HG03025 (cell line): ENCODE data around the gene ODAD4.

Source experiments
- ATAC-seq: cut with Tn5 transposase; IDR thresholded peaks from one replicate; pipeline ENCODE4 v1.9.1; 2021; ENCODE audit warnings: mild to moderate bottlenecking, moderate library complexity; ENCODE audit not compliant: unreplicated experiment, low FRiP score

ODAD4 gene

GRCh38 chr17:41930009-41930832 is at the start of gene ODAD4:
ODAD4 (plus strand) TSS chr17:41930617; CDS start chr17:41930724, 107 bp downstream.
- peak; percentile 90 for ATAC-seq

GRCh38 chr17:41882756-41883155 is 47.7 kb upstream of the ODAD4 start:
- no peak for ATAC-seq

GRCh38 chr17:41885733-41886132 is 44.7 kb upstream of the ODAD4 start:
- no peak for ATAC-seq

DNA sequence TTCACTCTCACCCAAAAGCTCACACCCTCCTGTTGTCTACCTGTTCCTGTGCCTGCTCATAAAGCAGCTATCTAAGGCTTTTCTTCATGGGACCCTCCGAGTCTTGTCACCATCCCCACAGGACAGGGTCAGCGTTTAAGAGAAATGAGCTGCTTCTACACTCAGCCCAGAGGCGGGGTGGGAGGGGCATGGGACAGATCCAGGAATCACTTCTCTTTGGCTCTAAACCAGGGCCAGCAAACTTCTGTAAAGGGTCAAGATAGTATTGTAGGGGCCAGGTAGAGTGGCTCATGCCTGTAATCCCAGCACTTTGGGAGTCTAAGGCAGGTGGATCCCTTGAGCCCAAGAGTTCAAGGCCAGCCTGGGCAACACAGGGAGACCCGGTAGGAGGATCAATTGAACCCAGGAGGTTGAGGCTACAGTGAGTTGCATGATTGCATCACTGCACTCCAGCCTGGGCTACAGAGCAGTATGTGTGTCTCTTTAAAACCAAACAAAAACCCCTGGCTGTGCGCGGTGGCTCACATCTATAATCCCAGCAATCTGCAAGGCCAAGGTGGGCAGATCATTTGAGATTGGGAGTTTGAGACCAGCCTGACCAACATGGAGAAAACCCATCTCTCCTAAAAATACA is 42.0 kb upstream of the ODAD4 start:
- ATAC-seq: no peak

- no peak for ATAC-seq
Observed at GRCh38 chr17:41891135-41892020, 39.0 kb upstream of the ODAD4 start.

DNA sequence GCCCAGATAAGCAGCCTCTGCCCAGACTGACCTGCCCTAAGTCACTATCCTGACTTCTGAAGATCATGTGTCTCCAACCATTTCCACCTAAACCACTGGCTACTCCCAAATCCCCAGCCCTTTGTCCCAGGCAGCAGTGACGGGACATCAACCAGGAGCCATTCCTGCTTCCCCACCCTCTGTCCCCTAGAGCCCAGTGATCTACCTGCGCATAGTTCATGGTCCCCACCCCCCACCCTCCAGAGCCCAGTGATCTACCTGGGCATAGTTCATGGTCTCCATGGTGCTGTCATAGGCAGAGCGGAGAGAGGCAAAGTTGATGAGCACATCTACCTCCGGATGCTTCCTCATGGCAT is 38.4 kb upstream of the ODAD4 start:
- ATAC-seq: no peak

- ATAC-seq: no peak
Observed at GRCh38 chr17:41893384-41893783, 37.0 kb upstream of the ODAD4 start.

GRCh38 chr17:41894791-41895331 is 35.6 kb upstream of the ODAD4 start:
- ATAC-seq: no peak

- no peak for ATAC-seq
Observed at GRCh38 chr17:41895617-41896016, 34.8 kb upstream of the ODAD4 start.

DNA sequence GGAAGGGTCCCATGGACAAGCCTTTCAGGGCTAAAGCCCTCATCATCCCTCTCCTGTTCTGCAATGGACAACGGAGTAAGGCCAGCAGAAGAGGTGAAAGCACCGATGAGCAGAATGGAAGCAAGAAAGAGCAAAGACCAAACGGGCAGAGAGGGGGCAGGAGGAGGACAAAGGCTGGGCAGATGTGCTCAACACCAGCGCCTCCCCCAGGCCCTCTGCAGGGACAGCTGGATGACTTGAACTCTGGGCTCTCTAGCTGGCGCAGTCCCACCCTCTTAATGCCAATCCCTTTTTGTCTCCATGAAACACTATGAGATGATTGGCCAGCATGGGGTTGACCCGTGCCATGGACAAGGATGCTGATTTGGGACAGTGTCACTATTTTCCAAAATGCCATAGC is 33.7 kb upstream of the ODAD4 start:
- no peak for ATAC-seq

DNA sequence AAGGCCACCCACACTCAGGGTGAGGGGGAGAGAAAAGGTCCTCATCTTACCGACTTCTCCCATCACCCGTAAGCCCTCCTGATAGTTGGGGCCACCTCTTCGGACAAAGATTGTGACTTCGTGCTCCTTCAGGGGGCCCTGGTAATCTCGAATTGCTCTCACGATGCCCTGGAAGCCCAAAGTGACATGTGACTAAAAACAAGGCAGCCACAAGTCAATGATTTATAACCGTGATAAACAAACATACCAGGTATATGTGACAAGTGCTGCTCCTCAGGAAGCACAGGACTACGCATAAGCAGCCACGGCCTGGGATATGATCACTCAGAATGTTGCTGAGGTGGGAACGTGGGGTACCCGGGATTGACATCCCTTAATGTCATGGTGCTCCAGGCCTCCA is 28.8 kb upstream of the ODAD4 start:
- ATAC-seq: no peak

DNA sequence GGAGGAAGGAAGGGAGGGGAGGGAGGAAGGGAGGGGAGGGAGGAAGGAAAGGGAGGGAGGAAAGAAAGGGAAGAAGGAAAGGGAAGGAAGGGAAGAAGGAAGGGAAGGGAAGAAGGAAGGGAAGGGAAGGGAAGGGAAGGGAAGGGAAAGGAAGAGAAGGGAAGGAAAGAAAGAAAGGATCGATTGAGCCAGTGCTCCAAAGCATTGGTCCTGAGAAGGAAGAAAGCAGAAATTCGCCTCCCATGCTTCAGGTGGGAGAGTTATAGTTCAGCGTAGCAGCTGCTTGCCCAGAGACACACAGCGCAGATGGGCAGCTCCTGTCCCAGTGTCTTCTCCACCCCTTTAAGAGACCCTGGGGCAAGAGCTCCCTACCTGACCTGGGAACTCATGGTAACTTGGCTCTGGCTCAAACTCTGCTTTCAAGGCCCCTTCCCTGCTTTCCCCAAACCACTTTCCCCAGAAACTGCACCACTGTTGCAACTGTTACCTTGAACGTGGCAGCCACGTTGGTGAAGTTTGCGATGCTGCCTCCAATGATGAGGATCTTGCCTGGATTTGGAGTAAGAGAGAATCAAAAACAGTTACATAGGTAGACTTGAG is 26.1 kb upstream of the ODAD4 start:
- ATAC-seq: no peak

- ATAC-seq: no peak
Observed at GRCh38 chr17:41905172-41905571, 25.2 kb upstream of the ODAD4 start.

- ATAC-seq: no peak
Observed at GRCh38 chr17:41906465-41907184, 23.8 kb upstream of the ODAD4 start.

DNA sequence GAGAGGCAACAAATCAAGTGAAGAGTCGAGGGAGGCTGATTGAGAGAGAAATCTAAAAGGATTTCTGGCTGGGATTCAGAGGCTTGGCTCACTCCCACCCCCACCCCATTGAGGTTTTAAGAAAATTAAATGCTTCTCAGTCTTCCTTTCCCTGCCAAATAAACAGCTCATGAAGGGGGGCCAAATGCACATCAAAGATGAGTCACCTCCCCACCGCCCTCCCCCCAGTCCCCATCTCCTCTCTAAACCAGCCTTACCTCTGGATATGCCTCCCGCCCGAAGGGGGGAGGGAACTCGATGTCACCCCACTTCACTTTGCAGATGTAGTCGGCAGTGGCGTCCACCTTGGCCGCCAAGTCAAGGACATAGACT is 23.2 kb upstream of the ODAD4 start:
- no peak for ATAC-seq

DNA sequence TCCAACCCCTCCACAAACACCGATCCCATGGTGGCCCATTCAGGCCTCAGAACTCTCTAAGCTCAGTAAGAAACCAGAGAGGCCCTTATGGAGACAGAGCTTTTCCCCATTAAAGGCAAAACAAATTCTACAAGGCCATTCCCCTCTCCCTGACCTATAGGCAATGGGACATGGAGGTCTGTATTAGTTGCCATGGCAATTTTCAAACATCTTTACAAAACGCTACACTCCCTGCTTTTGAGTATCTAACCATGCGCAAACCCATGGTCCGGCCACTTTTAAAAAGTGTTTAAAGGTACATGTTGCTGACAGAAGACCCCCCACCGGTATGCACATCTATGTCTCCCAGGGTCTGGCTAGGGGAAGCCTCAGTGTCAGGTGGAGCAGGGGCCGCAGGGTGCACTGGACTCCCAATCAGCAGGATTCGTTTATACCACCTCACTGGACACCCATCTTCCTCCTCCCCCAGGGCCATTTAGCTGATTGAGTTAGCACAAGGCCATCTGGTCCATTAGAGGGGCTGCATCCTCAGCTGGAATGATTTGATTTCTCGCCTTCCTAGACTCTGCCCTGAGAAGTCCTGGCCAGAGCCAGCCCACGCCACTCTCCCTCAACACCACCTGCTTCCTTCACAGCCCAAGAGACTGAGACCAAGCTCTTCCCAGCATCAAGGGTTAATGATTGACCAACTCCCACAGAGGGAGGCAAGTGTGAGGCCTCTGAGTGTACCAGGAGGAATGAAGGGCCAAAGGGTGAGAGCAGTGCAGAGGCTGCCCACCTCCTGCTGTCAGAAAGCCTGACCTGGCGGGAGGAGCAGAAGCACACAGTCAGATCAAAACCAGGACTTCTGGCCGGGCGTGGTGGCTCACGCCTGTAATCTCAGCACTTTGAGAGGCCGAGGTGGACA is 22.5 kb upstream of the ODAD4 start:
- ATAC-seq: no peak

DNA sequence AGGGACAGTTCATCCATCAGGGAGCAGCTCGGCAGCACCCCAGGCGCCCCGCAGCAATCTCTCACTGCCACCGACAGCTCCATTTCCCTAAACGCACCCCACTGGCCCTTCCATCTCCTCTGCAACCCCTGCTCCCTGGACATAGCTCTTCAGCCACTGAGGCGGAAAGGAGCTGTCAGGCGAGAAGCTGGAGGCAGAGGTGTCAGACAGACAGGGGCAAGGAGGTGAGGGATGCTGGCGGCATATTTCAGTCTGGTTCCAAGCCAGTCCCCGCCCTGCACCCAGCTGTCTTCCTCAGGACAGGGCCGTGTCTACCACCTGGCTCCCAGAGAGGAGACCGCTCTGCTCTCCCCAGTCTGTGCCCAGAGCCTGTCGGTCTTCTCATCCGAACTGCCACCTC is 21.3 kb upstream of the ODAD4 start:
- no peak for ATAC-seq

GRCh38 chr17:41910701-41911391 is 19.6 kb upstream of the ODAD4 start:
- ATAC-seq: no peak
